ENCODE data around the gene EID2. TPM values are rescaled to one million over a fixed set of nuclear protein-coding genes. Genes with fewer than 3 reads are reported as not detected.

Gene EID2
- total and polyA plus RNA-seq, 2 donors (not counting 1 experiment from before 2014, with no cell fraction given): 9.1 to 10.0 TPM

DNA sequence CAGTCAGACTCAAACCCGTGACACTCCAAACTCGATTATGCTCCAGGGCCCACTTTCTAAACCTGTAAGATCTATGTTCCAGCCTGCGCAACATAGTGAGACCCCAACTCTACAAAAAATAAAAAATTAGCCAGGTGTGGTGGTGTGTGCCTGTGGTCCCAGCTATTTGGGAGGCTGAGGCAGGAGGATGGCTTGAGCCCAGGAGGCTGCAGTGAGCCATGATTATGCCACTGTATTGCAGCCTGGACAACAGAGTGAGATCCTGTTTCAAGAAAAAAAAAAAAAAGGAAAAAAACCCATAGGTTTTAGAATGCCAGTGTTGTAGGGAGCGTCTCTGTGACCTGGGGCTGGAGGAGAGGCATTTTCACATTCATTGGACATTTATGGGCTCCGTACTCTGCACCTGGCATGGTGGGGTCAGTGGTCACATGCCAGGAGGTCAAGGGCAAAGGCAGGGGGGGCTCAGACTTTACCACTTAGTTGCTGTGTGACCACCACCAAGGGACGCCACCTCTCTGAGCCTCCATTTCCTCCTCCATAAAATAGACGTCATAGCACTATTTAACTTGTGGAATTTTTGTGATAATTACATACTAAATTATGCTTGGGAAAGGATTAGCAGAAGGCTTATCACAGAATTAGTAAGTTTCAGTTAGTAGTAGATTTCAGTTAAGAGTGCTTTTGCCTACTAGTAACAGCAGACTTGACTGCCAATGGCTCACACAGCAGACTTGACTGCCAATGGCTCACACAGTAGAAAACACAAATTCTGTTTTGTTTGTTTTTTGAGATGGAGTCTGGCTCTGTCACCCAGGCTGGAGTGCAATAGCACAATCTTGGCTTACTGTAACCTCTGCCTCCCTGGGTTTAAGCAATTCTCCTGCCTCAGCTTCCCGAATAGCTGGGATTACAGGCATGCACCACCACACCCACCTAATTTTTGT is 19.1 kb downstream of the EID2 start:
- H3K27me3 ChIP-seq (ENCODE audit: control insufficient read depth, insufficient read depth, low read length): peaks cover 11% of the 10 kb centered on the region
- no peak overlapping the region for H3K9ac ChIP-seq (ENCODE audit: insufficient read depth, low read length)
- H3K27ac ChIP-seq (ENCODE audit: insufficient read depth, low read length): no peak overlapping the region
- H3K4me3 ChIP-seq (replicated peaks in 1 of 4; ENCODE audit: control extremely low read depth in 1 of 4, insufficient read depth in 1 of 4, low read depth in 3 of 4, low read length in 4 of 4): no peak overlapping the region
- H3K4me2 ChIP-seq (ENCODE audit: extremely low read depth, insufficient read depth, low read length): no peak overlapping the region
- no peak for DNase-seq (ENCODE audit: low read depth in 2 of 2)
- no peaks in the 10 kb centered on the region for H3K4me1 ChIP-seq (ENCODE audit: control insufficient read depth, extremely low read depth, insufficient read depth, low read length)
- TF ChIP-seq, protein P1, sequence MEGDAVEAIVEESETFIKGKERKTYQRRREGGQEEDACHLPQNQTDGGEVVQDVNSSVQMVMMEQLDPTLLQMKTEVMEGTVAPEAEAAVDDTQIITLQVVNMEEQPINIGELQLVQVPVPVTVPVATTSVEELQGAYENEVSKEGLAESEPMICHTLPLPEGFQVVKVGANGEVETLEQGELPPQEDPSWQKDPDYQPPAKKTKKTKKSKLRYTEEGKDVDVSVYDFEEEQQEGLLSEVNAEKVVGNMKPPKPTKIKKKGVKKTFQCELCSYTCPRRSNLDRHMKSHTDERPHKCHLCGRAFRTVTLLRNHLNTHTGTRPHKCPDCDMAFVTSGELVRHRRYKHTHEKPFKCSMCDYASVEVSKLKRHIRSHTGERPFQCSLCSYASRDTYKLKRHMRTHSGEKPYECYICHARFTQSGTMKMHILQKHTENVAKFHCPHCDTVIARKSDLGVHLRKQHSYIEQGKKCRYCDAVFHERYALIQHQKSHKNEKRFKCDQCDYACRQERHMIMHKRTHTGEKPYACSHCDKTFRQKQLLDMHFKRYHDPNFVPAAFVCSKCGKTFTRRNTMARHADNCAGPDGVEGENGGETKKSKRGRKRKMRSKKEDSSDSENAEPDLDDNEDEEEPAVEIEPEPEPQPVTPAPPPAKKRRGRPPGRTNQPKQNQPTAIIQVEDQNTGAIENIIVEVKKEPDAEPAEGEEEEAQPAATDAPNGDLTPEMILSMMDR (conservative IDR thresholded peaks at IDR 0.05 in 1 of 2, IDR thresholded peaks at IDR 0.05 in 1 of 2; ENCODE audit: low read depth in 1 of 2, low read length in 2 of 2): no peak
- no peak for TF ChIP-seq EZH2 (IDR thresholded peaks at IDR 0.05; ENCODE audit: low read length, missing control alignments)
- no peaks in the 10 kb centered on the region for H3K9me3 ChIP-seq (ENCODE audit: control insufficient read depth, insufficient read depth, low read depth, low read length)
- H2AFZ ChIP-seq (ENCODE audit: low read length): no peak overlapping the region
- H3K36me3 ChIP-seq (ENCODE audit: control insufficient read depth, insufficient read depth, low read length): no peaks in the 10 kb centered on the region
- no peaks in the 10 kb centered on the region for H4K20me1 ChIP-seq (ENCODE audit: control insufficient read depth, extremely low read depth, insufficient read depth, low read length)
- no peaks in the 10 kb centered on the region for H3K79me2 ChIP-seq (ENCODE audit: control insufficient read depth, insufficient read depth, low read length)

DNA sequence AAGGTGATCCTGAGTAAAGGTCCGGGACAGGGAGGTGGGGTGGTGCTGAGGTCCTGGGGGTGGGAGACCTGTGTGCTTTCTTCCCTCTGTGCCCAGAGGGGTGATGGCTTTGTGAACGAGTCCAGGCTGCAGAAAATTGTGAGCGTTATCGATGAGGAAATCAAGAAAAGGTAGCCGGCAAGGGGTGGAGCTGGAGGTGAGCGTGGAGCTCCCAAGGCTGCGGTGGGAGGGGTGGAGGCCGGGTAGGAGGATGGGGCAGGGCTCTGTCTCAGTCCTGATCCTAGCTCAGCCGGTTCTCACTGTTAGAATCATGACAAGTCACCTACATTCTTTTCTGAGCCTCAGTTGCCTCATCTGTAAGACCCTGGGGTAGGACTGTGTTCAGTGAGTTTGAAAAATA is 21.0 kb downstream of the EID2 start:
- no peak for DNase-seq (ENCODE audit: low read depth in 2 of 2)
- H3K4me1 ChIP-seq (ENCODE audit: control insufficient read depth, extremely low read depth, insufficient read depth, low read length): no peaks in the 10 kb centered on the region
- H3K27me3 ChIP-seq (ENCODE audit: control insufficient read depth, insufficient read depth, low read length): peaks cover 29% of the 10 kb centered on the region
- H3K4me2 ChIP-seq (ENCODE audit: extremely low read depth, insufficient read depth, low read length): no peak overlapping the region
- no peaks in the 10 kb centered on the region for H3K79me2 ChIP-seq (ENCODE audit: control insufficient read depth, insufficient read depth, low read length)
- H3K4me3 ChIP-seq (replicated peaks in 1 of 4; ENCODE audit: control extremely low read depth in 1 of 4, insufficient read depth in 1 of 4, low read depth in 3 of 4, low read length in 4 of 4): no peak overlapping the region
- no peak overlapping the region for H2AFZ ChIP-seq (ENCODE audit: low read length)
- H4K20me1 ChIP-seq (ENCODE audit: control insufficient read depth, extremely low read depth, insufficient read depth, low read length): no peaks in the 10 kb centered on the region
- TF ChIP-seq, protein P1 (conservative IDR thresholded peaks at IDR 0.05 in 1 of 2, IDR thresholded peaks at IDR 0.05 in 1 of 2; ENCODE audit: low read depth in 1 of 2, low read length in 2 of 2): no peak
- no peak for TF ChIP-seq EZH2 (IDR thresholded peaks at IDR 0.05; ENCODE audit: low read length, missing control alignments)
- H3K9me3 ChIP-seq (ENCODE audit: control insufficient read depth, insufficient read depth, low read depth, low read length): no peaks in the 10 kb centered on the region
- H3K9ac ChIP-seq (ENCODE audit: insufficient read depth, low read length): no peak overlapping the region
- no peak overlapping the region for H3K27ac ChIP-seq (ENCODE audit: insufficient read depth, low read length)
- no peaks in the 10 kb centered on the region for H3K36me3 ChIP-seq (ENCODE audit: control insufficient read depth, insufficient read depth, low read length)

DNA sequence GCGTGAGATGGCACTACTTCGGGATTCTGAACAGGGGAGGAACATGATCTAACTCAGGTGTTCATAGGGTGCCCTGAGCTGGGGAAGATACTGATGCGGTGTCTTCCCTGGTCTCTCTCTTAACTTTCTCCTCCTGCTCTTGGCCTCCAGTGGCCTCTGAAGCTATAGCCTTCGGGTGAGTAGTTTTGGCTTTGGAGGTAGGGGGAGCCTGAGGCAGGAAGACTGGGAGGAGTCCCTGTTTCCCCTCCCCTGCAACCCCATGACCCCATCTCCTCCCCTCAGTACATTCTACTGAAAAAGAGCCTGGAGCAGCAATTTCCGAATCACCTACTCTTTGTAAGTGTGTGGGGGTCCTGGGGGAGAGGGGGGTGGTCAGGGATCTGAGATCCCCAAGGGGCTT is 21.5 kb downstream of the EID2 start:
- Histone ChIP-seq H4K20me1 (ENCODE audit: control insufficient read depth, extremely low read depth, insufficient read depth, low read length) (no peaks in the 10 kb centered on the region), H3K9ac (ENCODE audit: insufficient read depth, low read length) (no peak overlapping the region), H3K4me1 (ENCODE audit: control insufficient read depth, extremely low read depth, insufficient read depth, low read length) (no peaks in the 10 kb centered on the region), H2AFZ (ENCODE audit: low read length) (no peak overlapping the region), H3K79me2 (ENCODE audit: control insufficient read depth, insufficient read depth, low read length) (no peaks in the 10 kb centered on the region), H3K36me3 (ENCODE audit: control insufficient read depth, insufficient read depth, low read length) (no peaks in the 10 kb centered on the region), H3K4me3 (replicated peaks in 1 of 4; ENCODE audit: control extremely low read depth in 1 of 4, insufficient read depth in 1 of 4, low read depth in 3 of 4, low read length in 4 of 4) (no peak overlapping the region), H3K27me3 (ENCODE audit: control insufficient read depth, insufficient read depth, low read length) (peaks cover 34% of the 10 kb centered on the region), H3K9me3 (ENCODE audit: control insufficient read depth, insufficient read depth, low read depth, low read length) (no peaks in the 10 kb centered on the region), H3K27ac (ENCODE audit: insufficient read depth, low read length) (no peak overlapping the region), H3K4me2 (ENCODE audit: extremely low read depth, insufficient read depth, low read length) (no peak overlapping the region)
- DNase-seq (ENCODE audit: low read depth in 2 of 2): no peak
- TF ChIP-seq, protein P1 (conservative IDR thresholded peaks at IDR 0.05 in 1 of 2, IDR thresholded peaks at IDR 0.05 in 1 of 2; ENCODE audit: low read depth in 1 of 2, low read length in 2 of 2): no peak
